Posterior cingulate gyrus (tissue), 11 donors: ENCODE data around the gene FEN1.

ENCODE experiments used
- DNase-seq, 10 donors: peaks; one replicate each; pipeline versions ENCODE4 v3.0.0 to v3.0.0-alpha.2; 2020 to 2021; ENCODE audit warnings: mixed read lengths in 3 of 10
- intact Hi-C: fragments of 100-400 bp; cut with DNase I; formaldehyde crosslinking; loops from one replicate; pipeline ENCODE4 v1.15.1; 2023

FEN1 gene

DNA sequence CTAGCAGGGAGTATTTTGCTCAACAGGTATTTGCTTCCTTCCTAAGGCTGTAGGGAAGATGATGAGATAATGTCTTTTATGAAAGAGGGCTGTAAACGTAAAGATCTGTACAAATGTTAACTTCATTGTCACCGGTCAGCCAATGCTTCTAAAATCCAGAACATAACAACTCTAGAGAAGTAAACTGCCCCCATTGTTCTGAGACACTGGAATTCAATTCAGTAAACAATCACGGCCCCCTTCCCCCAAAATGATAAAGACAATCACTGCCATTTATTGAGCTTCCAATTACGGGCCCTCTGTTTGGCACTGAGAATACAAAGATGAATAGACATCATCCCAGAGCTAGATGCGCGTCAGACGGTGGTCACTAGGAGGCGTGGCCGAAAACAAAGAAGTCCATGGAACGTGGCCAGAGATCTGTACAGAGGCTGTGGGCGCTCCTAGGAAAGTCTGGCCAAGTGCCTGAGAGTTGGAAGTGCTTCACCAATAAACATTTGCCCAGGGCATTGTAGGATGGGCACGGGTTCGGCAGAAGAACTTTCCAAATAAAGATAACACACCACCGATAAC is 888 bp upstream of the FEN1 start:
- intact Hi-C loops: no loop called here

DNA sequence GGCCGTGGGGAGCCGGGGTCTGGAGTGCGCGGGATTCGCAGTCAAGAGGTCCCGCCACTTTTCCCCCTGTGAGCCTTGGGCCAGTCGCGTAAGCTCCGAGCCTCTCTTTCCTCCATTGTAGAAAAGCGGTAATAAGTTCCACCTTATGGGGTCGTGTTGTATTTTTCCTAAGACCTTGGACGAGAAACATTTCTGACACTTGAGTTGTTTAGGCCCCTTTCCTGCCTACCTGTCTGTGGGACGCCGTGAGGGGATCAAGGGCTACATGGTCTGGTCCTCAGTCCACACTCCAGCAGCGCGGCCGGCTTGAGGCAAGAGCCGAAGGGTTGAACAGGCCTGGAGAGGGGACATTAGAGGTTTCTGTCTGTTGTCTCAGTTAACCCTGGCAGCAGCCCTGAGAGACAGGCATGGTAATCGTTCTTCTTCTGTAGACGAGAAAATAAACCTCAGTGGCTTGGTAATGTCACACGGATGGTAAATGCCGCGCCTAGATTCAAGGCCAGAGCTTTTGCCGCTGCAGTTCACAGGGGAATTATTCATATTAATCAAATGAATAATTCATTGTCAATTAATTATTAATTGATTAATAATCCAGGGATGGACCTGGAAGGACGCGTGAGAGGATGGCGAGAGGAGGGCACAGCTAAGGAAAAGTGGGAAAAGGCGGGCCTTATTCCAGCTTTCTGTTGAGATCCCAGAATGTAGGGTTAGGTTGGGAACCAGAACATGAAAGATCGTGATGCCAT is 545 bp downstream of the FEN1 start:
- intact Hi-C loops: no loop called here

More for the DNA sequence above, 888 bp upstream of the FEN1 start:
- DNase-seq: peak; percentile 58 to 97 (median 84)

DNA sequence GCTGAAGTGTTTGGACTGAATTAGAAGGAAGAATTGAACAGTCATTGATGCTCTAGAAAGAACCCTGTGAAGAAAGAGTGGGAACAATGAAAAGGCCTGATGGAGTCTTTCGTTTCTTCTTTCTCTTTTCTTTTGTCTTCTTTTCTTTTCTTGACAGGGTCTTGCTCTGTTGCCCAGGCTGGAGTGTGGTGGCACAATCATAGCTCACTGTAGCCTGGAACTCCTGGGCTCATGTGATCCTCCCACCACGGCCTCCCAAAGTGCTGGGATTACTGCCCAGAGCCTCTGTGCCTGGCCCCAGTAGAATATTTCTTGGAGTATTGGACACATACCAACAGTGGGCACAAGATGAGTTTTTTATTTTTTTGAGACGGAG is 1.1 kb downstream of the FEN1 start:
- intact Hi-C loops: loop anchor here (2.0 kb wide), 1 partner anchor 315 kb away; no protein-coding TSS in a partner anchor
- DNase-seq: no peak

More for the DNA sequence above, 545 bp downstream of the FEN1 start:
- DNase-seq: peak in 1 of 10 donors; percentile 85

DNA sequence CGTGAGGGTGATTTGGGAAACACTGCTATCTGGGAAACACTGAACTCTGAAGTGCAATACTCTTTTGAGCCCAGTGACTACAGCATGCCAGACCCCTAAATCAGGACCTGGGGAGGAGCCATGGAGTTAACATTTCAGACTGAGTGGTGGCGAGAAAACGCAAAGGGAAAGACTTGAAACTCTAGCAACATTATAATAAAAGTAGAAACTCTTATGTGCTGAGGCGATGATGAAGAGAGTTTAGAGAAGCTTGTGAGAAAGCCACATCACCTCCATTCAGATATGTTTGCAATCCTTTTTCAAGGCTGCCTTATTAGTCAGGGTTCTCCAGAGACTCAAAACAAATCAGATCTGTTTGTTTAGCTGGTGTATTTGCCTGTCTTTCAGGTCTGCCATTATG is 1.9 kb downstream of the FEN1 start:
- intact Hi-C loops: loop anchor here (2.0 kb wide), 1 partner anchor 314 kb away; no protein-coding TSS in a partner anchor
- no peak for DNase-seq

DNA sequence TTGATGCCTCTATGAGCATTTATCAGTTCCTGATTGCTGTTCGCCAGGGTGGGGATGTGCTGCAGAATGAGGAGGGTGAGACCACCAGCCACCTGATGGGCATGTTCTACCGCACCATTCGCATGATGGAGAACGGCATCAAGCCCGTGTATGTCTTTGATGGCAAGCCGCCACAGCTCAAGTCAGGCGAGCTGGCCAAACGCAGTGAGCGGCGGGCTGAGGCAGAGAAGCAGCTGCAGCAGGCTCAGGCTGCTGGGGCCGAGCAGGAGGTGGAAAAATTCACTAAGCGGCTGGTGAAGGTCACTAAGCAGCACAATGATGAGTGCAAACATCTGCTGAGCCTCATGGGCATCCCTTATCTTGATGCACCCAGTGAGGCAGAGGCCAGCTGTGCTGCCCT is 2.7 kb downstream of the FEN1 start:
- DNase-seq: no peak
- intact Hi-C loops: loop anchor here (2.0 kb wide), 1 partner anchor 313 kb away; no protein-coding TSS in a partner anchor

DNA sequence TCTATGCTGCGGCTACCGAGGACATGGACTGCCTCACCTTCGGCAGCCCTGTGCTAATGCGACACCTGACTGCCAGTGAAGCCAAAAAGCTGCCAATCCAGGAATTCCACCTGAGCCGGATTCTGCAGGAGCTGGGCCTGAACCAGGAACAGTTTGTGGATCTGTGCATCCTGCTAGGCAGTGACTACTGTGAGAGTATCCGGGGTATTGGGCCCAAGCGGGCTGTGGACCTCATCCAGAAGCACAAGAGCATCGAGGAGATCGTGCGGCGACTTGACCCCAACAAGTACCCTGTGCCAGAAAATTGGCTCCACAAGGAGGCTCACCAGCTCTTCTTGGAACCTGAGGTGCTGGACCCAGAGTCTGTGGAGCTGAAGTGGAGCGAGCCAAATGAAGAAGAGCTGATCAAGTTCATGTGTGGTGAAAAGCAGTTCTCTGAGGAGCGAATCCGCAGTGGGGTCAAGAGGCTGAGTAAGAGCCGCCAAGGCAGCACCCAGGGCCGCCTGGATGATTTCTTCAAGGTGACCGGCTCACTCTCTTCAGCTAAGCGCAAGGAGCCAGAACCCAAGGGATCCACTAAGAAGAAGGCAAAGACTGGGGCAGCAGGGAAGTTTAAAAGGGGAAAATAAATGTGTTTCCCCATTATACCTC is 3.3 kb downstream of the FEN1 start:
- DNase-seq: no peak
- intact Hi-C loops: loop anchor here (2.0 kb wide), 3 partner anchors 151 to 313 kb away; no protein-coding TSS in a partner anchor

DNA sequence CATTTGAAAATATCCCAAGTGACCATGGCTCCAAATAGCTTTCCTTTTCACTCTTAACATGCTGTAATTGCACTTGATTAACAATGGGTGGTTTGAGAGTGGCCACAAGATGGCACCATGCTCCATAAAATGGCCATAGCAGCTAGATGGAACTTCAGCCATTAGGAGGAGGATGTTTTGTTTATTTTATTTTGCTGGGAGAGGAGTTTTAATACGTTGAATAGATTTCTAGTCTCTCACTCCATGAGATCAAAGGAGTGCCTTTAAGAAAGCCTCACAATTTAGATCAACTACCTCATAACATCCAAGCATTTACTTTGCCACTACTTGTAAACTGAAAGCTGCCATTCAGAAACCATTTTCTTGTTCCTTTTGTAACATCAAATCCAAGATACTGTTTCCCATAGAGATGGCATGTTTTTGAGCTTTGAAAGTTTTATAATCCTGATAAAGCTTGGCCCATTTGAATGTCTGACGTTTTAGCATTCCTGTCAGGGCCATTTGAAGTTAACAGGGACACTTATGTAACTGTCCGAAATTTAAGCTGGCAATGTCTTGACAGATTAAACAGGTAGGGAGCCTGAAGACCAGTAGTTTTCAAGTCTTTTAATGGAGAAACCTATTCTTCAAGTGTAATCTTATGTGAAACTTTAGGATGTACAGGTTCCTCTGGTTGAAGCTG is 4.7 kb downstream of the FEN1 start:
- intact Hi-C loops: loop anchor here (2.0 kb wide), 2 partner anchors 149 to 285 kb away; no protein-coding TSS in a partner anchor
- peak in 6 of 10 donors; percentile 80 to 94 (median 84) for DNase-seq

DNA sequence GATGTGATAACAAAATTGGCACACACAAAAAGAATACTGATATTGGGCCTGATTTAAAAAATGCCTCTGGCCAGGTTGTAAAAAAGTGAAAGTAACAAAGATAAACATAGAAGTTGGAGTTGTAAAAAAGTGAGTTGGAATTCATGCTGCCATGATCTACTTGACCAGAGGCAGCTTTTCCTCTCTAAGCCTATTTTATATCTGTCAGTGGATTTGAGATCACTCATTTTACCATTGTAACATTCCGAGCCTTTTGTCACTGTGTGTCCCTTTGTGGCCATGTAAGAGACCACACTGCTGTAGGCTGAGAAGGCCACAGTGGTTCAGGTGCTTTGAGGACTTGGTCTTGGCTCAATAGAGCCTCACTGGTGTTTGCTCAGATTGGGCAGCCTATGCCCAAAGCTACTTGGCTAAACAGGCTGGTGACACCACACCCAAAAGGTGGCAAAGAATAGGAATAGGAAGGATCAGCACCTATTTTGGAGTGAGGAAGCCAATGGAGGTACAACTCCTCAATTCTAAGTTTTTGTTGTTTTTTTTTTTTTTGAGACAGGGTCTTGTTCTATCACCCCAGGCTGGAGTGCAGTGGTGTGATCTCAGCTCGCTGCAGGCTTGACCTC is 7.1 kb downstream of the FEN1 start:
- DNase-seq: no peak
- intact Hi-C loops: loop anchor here (5.0 kb wide), 1 partner anchor 53 kb away; no protein-coding TSS in a partner anchor

DNA sequence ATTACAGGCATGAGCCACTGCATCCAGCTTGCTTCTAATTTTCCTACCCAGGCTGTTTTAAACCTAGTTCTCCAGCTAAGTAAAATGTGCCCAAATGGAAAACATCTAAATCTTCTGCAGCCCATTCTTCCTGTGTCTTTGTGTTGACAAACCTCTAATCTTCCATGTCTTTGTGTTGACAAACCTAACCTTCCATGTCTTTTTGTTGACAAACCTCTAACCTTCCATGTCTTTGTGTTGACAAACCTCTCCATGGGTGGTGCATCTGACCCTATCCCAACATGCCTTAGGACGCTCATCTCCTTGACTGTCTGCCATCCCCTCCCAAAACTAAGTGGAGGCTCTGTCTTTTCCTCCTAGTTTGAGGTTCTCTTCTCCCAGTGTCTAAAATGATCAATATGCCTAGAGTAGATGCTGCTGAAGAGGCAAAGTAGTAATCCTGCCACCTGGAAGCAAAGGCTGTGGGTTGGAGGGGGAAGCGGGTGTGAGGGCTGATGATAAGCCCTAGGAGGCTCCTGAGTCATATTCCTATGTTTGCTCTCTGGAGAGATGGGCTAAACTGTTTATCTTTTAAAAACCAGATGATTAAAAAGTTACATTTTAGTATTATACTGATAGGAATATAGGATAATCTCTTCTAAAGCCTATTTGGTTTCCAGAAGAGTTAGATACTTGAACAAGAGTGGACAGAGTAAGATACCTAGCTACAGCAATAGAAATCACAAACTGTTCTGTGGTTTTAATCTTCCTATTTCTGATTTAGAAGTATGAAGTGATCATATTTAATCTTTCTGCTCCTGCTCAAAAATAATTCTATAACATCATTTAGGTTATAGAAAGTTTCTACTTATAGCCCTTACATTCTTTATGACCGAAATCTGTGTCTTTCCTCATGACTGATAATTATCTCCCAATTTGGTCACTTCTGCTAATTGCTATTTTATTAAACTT is 7.9 kb downstream of the FEN1 start:
- DNase-seq: no peak
- intact Hi-C loops: loop anchor here (5.0 kb wide), 1 partner anchor 52 kb away; no protein-coding TSS in a partner anchor

DNA sequence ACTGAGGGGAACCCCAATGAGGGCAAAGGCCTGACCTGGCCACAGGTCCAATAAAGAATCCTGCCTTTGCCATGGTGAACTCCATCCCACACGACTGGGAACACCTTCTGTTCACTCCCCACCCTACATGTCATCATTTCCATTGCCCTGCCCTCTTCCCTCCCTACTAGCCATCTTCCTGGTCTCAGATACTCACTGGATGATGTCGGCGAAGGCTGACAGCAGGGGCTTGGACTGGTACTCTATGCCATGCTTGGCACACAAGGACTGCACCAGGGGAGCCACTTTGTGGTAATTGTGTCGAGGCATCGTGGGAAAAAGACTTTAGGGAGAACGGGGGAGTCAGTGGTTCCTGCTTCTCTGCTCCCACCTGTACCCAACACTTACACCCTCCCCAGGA is 9.9 kb downstream of the FEN1 start:
- no peak for DNase-seq
- intact Hi-C loops: loop anchor here (5.0 kb wide), 1 partner anchor 50 kb away; no protein-coding TSS in a partner anchor

DNA sequence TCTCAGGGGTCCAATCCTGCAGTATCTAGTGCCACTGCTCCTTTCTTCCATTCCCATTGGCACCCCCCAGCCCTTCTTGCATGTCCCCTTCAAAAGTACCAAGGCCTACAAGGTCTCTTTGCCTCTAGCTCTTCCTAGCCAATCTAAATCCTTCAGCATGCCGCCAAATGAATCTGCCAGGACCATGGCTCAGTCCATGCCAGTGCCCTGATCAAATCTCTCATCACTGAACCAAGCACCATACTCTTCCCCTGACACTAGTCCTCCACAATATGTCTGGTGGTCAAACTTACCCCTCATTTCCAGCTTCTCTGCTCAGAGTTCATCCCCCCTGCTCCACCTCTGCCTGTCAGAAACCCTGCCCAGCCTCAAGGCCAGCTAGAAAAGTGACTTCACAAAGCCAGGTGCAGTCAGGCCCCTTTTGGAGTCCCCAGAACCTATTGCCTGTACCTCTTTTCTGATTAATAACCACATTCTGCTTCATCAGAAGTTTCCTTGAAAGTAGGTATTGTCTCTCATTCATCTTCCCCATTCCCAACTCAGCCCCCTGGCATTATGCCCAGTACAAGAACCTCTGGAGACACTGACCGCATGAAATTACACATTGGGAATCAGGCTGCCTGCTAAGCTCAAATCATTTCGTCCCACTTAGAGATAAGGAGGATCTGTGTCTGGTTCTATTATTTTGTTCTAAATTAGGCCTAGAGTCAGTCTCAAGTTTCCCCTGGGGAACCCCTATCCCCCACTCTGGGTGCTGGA is 11.4 kb downstream of the FEN1 start:
- intact Hi-C loops: loop anchor here (5.0 kb wide), 1 partner anchor 48 kb away; no protein-coding TSS in a partner anchor
- DNase-seq: no peak

DNA sequence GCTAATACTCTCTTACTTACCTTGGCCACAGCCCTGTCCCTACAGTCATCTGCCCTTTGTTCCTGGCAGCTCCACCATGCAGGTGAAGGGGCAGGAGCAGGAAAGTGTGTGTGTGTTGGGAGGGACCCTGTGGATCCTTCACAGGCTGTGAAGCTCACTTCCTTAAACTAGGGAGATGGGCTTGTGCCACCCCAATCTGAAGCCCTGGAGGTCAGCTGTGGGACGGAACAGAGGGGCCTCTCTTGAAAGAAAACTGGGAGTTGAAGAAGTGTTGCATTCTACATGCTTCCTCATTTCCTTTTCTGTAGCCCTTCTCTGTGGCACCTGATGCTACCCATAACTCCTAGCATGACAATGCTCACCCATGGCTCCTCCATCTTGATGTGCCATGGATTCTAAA is 12.4 kb downstream of the FEN1 start:
- intact Hi-C loops: no loop called here
- DNase-seq: no peak

DNA sequence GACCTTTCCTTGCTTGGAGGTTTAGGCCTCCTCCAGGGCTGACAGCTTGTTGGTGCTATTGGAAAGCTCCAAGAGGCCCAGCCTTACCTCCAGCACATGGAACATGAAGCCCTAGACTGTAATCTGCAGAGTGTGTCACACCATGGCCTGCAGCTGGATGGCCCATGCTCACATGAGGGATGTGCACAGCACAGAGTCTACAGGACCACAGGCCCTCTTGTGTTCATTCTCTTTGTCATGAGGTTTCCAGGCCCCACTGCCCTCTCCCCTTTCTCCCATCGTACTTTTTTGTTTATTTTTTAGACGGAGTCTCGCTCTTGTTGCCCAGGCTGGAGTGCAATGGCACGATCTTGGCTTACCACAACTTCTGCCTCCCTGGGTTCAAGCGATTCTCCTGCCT is 14.1 kb downstream of the FEN1 start:
- no peak for DNase-seq
- intact Hi-C loops: no loop called here

DNA sequence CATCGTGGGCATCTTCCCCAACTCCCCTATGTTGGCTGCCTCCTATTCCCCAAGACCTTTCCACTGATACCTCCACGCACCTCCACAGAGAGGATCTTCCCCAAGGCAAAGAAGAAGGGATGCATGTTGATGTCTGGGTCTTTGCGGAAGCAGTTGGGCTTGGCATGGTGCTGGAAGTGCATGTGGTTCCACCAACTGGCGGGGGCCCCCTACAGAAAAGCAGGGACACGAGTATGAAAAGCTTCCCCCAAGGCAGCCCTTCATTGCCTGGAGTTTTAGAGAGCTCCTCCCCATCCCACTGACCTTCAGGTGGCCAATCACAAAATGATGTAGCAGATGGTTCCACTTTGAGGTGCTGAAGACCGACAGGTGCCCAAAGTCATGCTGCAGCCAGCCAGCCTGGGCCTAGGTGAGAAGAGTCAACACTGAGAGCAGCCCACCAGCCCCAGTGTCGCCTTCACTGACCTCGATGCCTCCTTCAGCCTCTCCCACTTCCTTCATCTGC is 18.0 kb downstream of the FEN1 start:
- intact Hi-C loops: no loop called here
- DNase-seq: peak in 1 of 10 donors; percentile 72

DNA sequence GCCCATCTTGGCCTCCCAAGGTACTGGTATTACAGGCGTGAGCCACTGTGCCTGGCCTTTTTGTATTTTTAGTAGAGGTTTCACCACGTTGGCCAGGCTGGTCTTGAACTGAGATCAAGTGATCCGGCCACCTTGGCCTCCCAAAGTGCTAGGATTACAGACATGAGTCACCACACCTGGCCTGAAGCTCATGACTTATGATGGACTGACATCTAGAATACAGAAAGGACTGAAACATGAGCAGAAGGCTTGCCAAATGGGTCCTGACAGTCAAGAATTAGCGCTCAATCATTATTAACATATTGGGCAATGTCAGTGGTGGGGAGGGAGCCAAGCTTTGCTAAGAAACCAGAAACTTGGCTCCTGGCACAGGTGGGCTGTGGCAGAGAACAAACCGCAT is 19.1 kb downstream of the FEN1 start:
- DNase-seq: peak in 1 of 10 donors; percentile 22
- intact Hi-C loops: no loop called here

DNA sequence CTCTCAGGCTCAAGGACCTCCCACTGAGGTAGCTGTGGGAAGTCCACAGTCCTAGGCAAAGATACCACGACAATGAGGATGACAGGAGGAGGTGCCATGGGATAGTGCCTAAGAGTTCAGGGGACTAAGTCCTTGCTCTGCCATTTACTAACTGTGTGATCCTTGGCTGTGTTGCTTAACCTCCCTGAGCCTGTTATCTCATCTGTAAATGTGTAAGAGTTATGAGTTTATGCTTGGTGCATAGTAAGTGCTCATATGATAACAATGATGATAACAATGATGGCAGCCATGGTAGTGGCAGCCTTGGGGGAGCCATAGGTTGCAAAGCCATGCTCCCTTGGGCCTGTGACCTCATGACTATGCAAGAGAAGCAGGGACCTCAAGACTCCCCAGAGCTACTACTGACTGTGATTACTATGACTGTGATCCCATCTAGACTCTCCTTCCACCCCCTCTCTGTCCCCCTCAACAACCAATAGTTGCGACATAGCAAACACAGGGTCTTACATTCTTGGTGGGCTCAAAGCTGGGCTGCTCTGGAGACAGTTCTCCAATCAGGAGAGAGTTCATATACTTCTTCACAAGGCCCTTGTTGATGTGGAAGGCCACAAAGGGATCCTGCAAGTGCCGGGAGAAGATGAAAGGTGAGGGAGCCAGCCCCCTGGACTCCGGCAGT is 20.2 kb downstream of the FEN1 start:
- intact Hi-C loops: no loop called here
- DNase-seq: peak in 1 of 10 donors; percentile 42

DNA sequence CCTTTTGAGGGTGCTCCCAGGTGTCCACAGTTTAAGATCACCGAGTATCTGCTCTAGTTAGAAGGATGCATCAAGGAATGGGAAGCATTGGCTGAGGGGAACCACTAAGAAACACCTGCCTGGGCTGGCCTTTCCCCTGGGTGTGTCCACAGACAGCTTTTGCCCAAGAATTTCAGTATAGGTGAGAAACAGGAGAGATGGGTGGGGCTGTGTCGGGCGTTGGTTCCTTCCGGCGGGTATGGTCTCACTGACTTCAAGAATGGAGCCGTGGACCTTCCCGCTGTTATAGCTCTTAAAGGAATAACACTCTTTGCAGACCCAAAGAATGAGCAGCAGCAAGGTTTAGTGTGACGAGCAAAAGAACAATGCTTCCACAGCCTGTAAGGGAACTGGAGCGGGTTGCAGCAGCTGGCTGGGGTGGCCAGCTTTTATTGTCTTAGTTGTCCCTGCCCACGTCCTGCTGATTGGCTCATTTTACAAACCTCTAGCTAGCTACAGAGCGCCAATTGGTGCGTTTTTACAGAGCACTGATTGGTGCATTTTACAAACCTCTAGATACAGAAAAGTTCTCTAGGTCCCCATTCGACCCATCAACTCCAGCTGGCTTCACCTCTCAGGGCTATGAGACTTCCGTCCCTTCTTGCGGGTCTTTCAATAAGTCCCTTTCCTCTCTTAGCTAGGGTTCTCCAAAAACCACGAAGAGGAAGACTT is 21.7 kb downstream of the FEN1 start:
- peak in 8 of 10 donors; percentile 50 to 93 (median 62) for DNase-seq
- intact Hi-C loops: no loop called here
